ENCODE data around the gene CENPX.

DNA sequence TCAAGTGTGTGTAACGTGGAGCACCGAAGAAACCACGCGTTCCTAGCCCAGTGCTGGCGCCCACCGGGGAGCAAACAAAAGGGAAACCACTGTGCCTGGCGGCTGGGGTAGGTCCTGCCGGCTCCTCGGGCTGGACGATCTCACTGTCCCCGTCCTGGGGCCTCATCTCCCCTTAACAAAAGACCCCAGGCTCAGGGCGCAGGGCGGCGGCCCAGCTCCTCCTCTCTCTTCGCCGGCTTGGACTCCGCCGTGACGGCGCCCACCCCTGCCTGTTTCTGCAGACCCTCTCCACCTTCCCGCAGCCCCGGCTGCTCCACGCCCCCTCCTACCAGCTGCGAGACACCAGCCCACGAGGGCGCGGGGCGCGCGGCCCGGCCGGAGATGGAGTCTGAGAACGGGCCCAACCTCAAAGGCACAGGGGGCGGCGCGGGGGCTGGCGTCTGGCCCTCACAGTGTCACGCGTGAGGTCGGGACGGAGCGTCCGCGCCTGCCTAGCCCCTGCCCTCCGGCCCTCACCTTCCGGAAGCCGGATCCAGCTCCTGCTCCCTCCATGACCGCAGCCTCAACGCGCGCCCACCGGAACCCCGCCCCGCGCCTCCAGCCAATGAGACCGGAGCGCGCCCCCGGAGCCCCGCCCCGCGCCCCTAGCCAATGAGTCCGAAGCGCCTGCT is at the start of gene CENPX:
- TF ChIP-seq, protein P1, sequence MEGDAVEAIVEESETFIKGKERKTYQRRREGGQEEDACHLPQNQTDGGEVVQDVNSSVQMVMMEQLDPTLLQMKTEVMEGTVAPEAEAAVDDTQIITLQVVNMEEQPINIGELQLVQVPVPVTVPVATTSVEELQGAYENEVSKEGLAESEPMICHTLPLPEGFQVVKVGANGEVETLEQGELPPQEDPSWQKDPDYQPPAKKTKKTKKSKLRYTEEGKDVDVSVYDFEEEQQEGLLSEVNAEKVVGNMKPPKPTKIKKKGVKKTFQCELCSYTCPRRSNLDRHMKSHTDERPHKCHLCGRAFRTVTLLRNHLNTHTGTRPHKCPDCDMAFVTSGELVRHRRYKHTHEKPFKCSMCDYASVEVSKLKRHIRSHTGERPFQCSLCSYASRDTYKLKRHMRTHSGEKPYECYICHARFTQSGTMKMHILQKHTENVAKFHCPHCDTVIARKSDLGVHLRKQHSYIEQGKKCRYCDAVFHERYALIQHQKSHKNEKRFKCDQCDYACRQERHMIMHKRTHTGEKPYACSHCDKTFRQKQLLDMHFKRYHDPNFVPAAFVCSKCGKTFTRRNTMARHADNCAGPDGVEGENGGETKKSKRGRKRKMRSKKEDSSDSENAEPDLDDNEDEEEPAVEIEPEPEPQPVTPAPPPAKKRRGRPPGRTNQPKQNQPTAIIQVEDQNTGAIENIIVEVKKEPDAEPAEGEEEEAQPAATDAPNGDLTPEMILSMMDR (IDR thresholded peaks at IDR 0.05), result no peak
- no peak for TF ChIP-seq ZFX (IDR thresholded peaks at IDR 0.05; ENCODE audit: borderline replicate concordance)

All from 22Rv1 (cell line).